DOHH2 (cell line): ENCODE measurements around the gene CTU1.

Experiments
- H3F3A ChIP-seq: fragments of 200-600 bp; sonication (generic), shearing (Covaris generic); 2 replicates; pipeline ENCODE4 v1.6.0; 2016; ENCODE audit warnings: antibody characterized with exemption, mild to moderate bottlenecking; ENCODE audit not compliant: control insufficient read depth, insufficient read depth
- H3K27ac ChIP-seq: fragments of 200-600 bp; sonication (generic); 2 replicates; pipeline ENCODE4 v1.5.1; 2014; ENCODE audit warnings: low read depth, mild to moderate bottlenecking, low read length, moderate library complexity
- H3K27me3 ChIP-seq: fragments of 200-600 bp; sonication (generic); 2 replicates; pipeline ENCODE4 v1.6.1; 2014; ENCODE audit warnings: mild to moderate bottlenecking, low read length, mixed read lengths; ENCODE audit not compliant: control insufficient read depth
- H3K36me3 ChIP-seq: fragments of 200-600 bp; sonication (generic); 2 replicates; pipeline ENCODE4 v1.6.1; 2014; ENCODE audit warnings: mild to moderate bottlenecking, low read length, moderate library complexity, mixed read lengths; ENCODE audit not compliant: control insufficient read depth
- H3K4me1 ChIP-seq: fragments of 200-600 bp; sonication (generic); 2 replicates; pipeline ENCODE4 v1.6.1; 2014; ENCODE audit warnings: mild to moderate bottlenecking, low read length, mixed read lengths; ENCODE audit not compliant: control insufficient read depth
- H3K4me2 ChIP-seq: fragments of 200-600 bp; sonication (generic); 2 replicates; pipeline ENCODE4 v1.6.0; 2014; ENCODE audit warnings: mild to moderate bottlenecking, low read length, moderate library complexity
- H3K4me3 ChIP-seq: fragments of 200-600 bp; sonication (generic); 2 replicates; pipeline ENCODE4 v1.5.1; 2014; ENCODE audit warnings: mild to moderate bottlenecking, low read length, mixed read lengths
- H3K79me2 ChIP-seq: fragments of 200-600 bp; sonication (generic); 2 replicates; pipeline ENCODE4 v1.6.1; 2014; ENCODE audit warnings: mild to moderate bottlenecking, low read length, mixed read lengths; ENCODE audit not compliant: control insufficient read depth
- H3K9me2 ChIP-seq: fragments of 200-600 bp; sonication (generic); replicated peaks from 2 replicates; pipeline ENCODE4 v1.6.1; 2014; ENCODE audit warnings: mild to moderate bottlenecking, low read length, mixed read lengths; ENCODE audit not compliant: control insufficient read depth
- H3K9me3 ChIP-seq: fragments of 200-600 bp; sonication (generic); 2 replicates; pipeline ENCODE4 v1.6.1; 2014; ENCODE audit warnings: antibody characterized with exemption, low read length, mixed read lengths; ENCODE audit not compliant: control insufficient read depth, insufficient read depth
- H4K20me1 ChIP-seq: fragments of 200-600 bp; sonication (generic); 2 replicates; pipeline ENCODE4 v1.6.0; 2014; ENCODE audit warnings: low read depth, mild to moderate bottlenecking, antibody characterized with exemption, low read length, moderate library complexity; ENCODE audit not compliant: control insufficient read depth, insufficient read depth
- CTCF ChIP-seq: fragments of 200-600 bp; sonication (generic); IDR thresholded peaks from one replicate; pipeline ENCODE4 v1.5.1; 2014; ENCODE audit warnings: antibody characterized with exemption, mild to moderate bottlenecking, low read depth, low read length; ENCODE audit not compliant: poor library complexity, severe bottlenecking
- EZH2phosphoT487 ChIP-seq: fragments of 200-600 bp; sonication (generic); IDR thresholded peaks from 2 replicates; pipeline ENCODE4 v1.6.1; 2017; ENCODE audit warnings: borderline replicate concordance, mild to moderate bottlenecking, antibody characterized with exemption, low read length, moderate library complexity, mixed read lengths

The CTU1 gene

GRCh38 chr19:51083783-51084182 lies 24.4 kb downstream of the CTU1 start:
- Histone ChIP-seq H3K27me3 (no peaks in the 10 kb centered on the region), H3K9me3 (no peaks in the 10 kb centered on the region)
- TF ChIP-seq EZH2phosphoT487, result no peak
- no peak for TF ChIP-seq CTCF

GRCh38 chr19:51083181-51083580 lies 25.0 kb downstream of the CTU1 start:
- TF ChIP-seq EZH2phosphoT487 (no peak), CTCF (no peak)
- Histone ChIP-seq H3K79me2 (no peaks in the 10 kb centered on the region), H3K27ac (no peak overlapping the region), H4K20me1 (no peaks in the 10 kb centered on the region), H3K4me1 (no peaks in the 10 kb centered on the region), H3F3A (no peaks in the 10 kb centered on the region), H3K27me3 (no peaks in the 10 kb centered on the region), H3K9me3 (no peaks in the 10 kb centered on the region), H3K4me3 (no peak overlapping the region), H3K36me3 (no peaks in the 10 kb centered on the region), H3K9me2 (no peaks in the 10 kb centered on the region), H3K4me2 (no peak overlapping the region)

More at GRCh38 chr19:51083783-51084182, 24.4 kb downstream of the CTU1 start:
- Histone ChIP-seq H4K20me1 (no peaks in the 10 kb centered on the region), H3K79me2 (no peaks in the 10 kb centered on the region), H3K4me1 (no peaks in the 10 kb centered on the region), H3K36me3 (no peaks in the 10 kb centered on the region), H3F3A (no peaks in the 10 kb centered on the region), H3K4me2 (no peak overlapping the region), H3K9me2 (no peaks in the 10 kb centered on the region), H3K4me3 (no peak overlapping the region), H3K27ac (no peak overlapping the region)

GRCh38 chr19:51082611-51083010 lies 25.6 kb downstream of the CTU1 start, which contains the start of gene KLK14:
TSS of gene KLK14 (minus strand) at chr19:51082887. CDS start at chr19:51082614, 273 bp downstream.
- Histone ChIP-seq H3K27me3 (no peaks in the 10 kb centered on the region), H3K9me3 (no peaks in the 10 kb centered on the region), H3K27ac (no peak within 1 kb of the TSS), H3K9me2 (no peaks in the 10 kb centered on the region), H3K4me1 (no peaks in the 10 kb centered on the region), H3K4me3 (no peak within 1 kb of the TSS), H3K36me3 (no peaks in the 10 kb centered on the region), H3K79me2 (no peaks in the 10 kb centered on the region), H3K4me2 (no peak within 1 kb of the TSS), H4K20me1 (no peaks in the 10 kb centered on the region), H3F3A (no peaks in the 10 kb centered on the region)
- TF ChIP-seq CTCF (no peak), EZH2phosphoT487 (no peak)
